ENCODE data around the gene SEMA3B.

Gene SEMA3B

DNA sequence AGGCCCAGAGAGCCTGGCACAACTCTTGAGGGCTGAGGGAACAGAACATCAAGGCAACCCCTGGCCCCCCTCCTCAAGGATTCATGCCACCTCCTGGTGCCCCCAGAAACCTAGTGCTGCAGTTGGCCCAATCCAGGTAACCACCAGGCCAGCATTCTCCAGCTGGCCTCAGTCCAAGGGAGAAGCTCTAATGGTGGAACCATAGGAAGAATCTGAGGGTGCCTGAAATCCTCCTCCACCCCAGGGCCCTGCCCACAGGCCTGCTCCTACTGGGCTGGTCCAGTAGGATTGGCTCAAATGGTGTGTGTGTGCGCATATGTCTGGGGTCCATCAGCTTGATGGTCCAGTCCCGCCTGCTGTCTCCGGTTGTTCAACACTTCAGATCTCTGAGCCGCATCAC, 45.9 kb downstream of the SEMA3B start:
- ChIA-PET POLR2A (interaction anchor here (2.2 kb wide), 1 partner anchor 23 kb away, joined by 5 read pairs; no protein-coding TSS in a partner anchor), CTCF (no interaction called here)
- H3K36me3 ChIP-seq (ENCODE audit: control insufficient read depth in 2 of 2, insufficient read depth in 1 of 2, low read length in 2 of 2) = peaks cover 0 to 34% of the 10 kb centered on the region in 2 experiments; a peak in 1 of 3 replicates
- peaks cover 7% of the 10 kb centered on the region; the same call in 1 of the 2 replicates for H3K4me1 ChIP-seq (ENCODE audit: control insufficient read depth, insufficient read depth, low read length)
- no peaks in the 10 kb centered on the region for H3K9me3 ChIP-seq (ENCODE audit: control insufficient read depth, insufficient read depth, low read depth, low read length)
- H3K4me3 ChIP-seq (ENCODE audit: low read depth, low read length) = no peak overlapping the region
- H3K27ac ChIP-seq (ENCODE audit: extremely low read depth, low read depth, low read length) = no peak overlapping the region
- TF ChIP-seq, protein P1, sequence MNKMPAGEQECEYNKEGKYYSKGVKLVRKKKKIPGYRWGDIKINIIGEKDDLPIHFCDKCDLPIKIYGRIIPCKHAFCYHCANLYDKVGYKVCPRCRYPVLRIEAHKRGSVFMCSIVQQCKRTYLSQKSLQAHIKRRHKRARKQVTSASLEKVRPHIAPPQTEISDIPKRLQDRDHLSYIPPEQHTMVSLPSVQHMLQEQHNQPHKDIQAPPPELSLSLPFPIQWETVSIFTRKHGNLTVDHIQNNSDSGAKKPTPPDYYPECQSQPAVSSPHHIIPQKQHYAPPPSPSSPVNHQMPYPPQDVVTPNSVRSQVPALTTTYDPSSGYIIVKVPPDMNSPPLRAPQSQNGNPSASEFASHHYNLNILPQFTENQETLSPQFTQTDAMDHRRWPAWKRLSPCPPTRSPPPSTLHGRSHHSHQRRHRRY (tag by site-specific recombination; IDR thresholded peaks at IDR 0.05) = no peak
- no peak for TF ChIP-seq ZNF610 (tag by site-specific recombination; IDR thresholded peaks at IDR 0.05; ENCODE audit: borderline replicate concordance)
- TF ChIP-seq BCL11A (tag by site-specific recombination; IDR thresholded peaks at IDR 0.05; ENCODE audit: low read depth) = no peak
- TF ChIP-seq, protein P2, sequence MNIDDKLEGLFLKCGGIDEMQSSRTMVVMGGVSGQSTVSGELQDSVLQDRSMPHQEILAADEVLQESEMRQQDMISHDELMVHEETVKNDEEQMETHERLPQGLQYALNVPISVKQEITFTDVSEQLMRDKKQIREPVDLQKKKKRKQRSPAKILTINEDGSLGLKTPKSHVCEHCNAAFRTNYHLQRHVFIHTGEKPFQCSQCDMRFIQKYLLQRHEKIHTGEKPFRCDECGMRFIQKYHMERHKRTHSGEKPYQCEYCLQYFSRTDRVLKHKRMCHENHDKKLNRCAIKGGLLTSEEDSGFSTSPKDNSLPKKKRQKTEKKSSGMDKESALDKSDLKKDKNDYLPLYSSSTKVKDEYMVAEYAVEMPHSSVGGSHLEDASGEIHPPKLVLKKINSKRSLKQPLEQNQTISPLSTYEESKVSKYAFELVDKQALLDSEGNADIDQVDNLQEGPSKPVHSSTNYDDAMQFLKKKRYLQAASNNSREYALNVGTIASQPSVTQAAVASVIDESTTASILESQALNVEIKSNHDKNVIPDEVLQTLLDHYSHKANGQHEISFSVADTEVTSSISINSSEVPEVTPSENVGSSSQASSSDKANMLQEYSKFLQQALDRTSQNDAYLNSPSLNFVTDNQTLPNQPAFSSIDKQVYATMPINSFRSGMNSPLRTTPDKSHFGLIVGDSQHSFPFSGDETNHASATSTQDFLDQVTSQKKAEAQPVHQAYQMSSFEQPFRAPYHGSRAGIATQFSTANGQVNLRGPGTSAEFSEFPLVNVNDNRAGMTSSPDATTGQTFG (tag by site-specific recombination; IDR thresholded peaks at IDR 0.05; ENCODE audit: borderline replicate concordance) = no peak
- TF ChIP-seq ZNF146 (tag by site-specific recombination; IDR thresholded peaks at IDR 0.05) = no peak
- TF ChIP-seq, protein P3, sequence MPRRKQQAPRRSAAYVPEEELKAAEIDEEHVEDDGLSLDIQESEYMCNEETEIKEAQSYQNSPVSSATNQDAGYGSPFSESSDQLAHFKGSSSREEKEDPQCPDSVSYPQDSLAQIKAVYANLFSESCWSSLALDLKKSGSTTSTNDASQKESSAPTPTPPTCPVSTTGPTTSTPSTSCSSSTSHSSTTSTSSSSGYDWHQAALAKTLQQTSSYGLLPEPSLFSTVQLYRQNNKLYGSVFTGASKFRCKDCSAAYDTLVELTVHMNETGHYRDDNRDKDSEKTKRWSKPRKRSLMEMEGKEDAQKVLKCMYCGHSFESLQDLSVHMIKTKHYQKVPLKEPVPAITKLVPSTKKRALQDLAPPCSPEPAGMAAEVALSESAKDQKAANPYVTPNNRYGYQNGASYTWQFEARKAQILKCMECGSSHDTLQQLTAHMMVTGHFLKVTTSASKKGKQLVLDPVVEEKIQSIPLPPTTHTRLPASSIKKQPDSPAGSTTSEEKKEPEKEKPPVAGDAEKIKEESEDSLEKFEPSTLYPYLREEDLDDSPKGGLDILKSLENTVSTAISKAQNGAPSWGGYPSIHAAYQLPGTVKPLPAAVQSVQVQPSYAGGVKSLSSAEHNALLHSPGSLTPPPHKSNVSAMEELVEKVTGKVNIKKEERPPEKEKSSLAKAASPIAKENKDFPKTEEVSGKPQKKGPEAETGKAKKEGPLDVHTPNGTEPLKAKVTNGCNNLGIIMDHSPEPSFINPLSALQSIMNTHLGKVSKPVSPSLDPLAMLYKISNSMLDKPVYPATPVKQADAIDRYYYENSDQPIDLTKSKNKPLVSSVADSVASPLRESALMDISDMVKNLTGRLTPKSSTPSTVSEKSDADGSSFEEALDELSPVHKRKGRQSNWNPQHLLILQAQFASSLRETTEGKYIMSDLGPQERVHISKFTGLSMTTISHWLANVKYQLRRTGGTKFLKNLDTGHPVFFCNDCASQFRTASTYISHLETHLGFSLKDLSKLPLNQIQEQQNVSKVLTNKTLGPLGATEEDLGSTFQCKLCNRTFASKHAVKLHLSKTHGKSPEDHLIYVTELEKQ (tag by site-specific recombination; IDR thresholded peaks at IDR 0.05; ENCODE audit: borderline replicate concordance) = no peak
- TF ChIP-seq ZNF530 (tag by site-specific recombination; IDR thresholded peaks at IDR 0.05; ENCODE audit: low read depth) = no peak
- TF ChIP-seq, protein P4, sequence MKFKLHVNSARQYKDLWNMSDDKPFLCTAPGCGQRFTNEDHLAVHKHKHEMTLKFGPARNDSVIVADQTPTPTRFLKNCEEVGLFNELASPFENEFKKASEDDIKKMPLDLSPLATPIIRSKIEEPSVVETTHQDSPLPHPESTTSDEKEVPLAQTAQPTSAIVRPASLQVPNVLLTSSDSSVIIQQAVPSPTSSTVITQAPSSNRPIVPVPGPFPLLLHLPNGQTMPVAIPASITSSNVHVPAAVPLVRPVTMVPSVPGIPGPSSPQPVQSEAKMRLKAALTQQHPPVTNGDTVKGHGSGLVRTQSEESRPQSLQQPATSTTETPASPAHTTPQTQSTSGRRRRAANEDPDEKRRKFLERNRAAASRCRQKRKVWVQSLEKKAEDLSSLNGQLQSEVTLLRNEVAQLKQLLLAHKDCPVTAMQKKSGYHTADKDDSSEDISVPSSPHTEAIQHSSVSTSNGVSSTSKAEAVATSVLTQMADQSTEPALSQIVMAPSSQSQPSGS (tag by site-specific recombination; IDR thresholded peaks at IDR 0.05; ENCODE audit: low read depth) = no peak
- TF ChIP-seq ZNF266 (tag by site-specific recombination; IDR thresholded peaks at IDR 0.05; ENCODE audit: low read depth) = no peak
- TF ChIP-seq SP2 (tag by site-specific recombination; IDR thresholded peaks at IDR 0.05) = no peak
- no peak for TF ChIP-seq ZIC2 (tag by site-specific recombination; IDR thresholded peaks at IDR 0.05)
- TF ChIP-seq MYNN (tag by site-specific recombination; IDR thresholded peaks at IDR 0.05; ENCODE audit: borderline replicate concordance) = no peak
- TF ChIP-seq, protein P5, sequence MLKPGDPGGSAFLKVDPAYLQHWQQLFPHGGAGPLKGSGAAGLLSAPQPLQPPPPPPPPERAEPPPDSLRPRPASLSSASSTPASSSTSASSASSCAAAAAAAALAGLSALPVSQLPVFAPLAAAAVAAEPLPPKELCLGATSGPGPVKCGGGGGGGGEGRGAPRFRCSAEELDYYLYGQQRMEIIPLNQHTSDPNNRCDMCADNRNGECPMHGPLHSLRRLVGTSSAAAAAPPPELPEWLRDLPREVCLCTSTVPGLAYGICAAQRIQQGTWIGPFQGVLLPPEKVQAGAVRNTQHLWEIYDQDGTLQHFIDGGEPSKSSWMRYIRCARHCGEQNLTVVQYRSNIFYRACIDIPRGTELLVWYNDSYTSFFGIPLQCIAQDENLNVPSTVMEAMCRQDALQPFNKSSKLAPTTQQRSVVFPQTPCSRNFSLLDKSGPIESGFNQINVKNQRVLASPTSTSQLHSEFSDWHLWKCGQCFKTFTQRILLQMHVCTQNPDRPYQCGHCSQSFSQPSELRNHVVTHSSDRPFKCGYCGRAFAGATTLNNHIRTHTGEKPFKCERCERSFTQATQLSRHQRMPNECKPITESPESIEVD (tag by site-specific recombination; IDR thresholded peaks at IDR 0.05) = no peak
- TF ChIP-seq ZNF548 (tag by site-specific recombination; IDR thresholded peaks at IDR 0.05) = no peak
- no peak for TF ChIP-seq ZBTB8A (tag by site-specific recombination; IDR thresholded peaks at IDR 0.05)
